ENCODE results near the gene ARID2. TPM values are rescaled to one million over a fixed set of nuclear protein-coding genes. Genes with fewer than 3 reads are reported as not detected.

The ARID2 gene
- total and polyA plus RNA-seq, 2 of the 13 experiments (the other 11 are each of a cell fraction or from before 2014, with no cell fraction given) = 15.9 to 22.2 TPM

- TF ChIP-seq MYPOP (CRISPR knock-in tag; IDR thresholded peaks at IDR 0.05) = no peak
- no peak for TF ChIP-seq ZNF780A (CRISPR knock-in tag; IDR thresholded peaks at IDR 0.05)
- no peak for TF ChIP-seq ZNF556 (CRISPR knock-in tag; IDR thresholded peaks at IDR 0.05; ENCODE audit: borderline replicate concordance)
- no peak for TF ChIP-seq ZBTB1 (CRISPR knock-in tag; IDR thresholded peaks at IDR 0.05; ENCODE audit: borderline replicate concordance)
- TF ChIP-seq SIN3B (IDR thresholded peaks at IDR 0.05; ENCODE audit: low read length) = no peak
- no peak for TF ChIP-seq SRSF1 (optimal IDR thresholded peaks at IDR 0.05; ENCODE audit: low read depth, low read length)
- no peak for TF ChIP-seq ZNF326 (CRISPR knock-in tag; IDR thresholded peaks at IDR 0.05; ENCODE audit: borderline replicate concordance)
Measured at GRCh38 chr12:45907955-45908354, 178.4 kb downstream of the ARID2 start (continued).

GRCh38 chr12:45909041-45909713, 179.7 kb downstream of the ARID2 start:
- no TSS peak for BruUV-seq (replicated peaks)
- in situ Hi-C loops (cut with HindIII; ENCODE audit: extremely low pct_ligation_motif_present, low pct_unique_long_range_greater_than_20kb) = no loop called here
- Histone ChIP-seq H3K4me2 (ENCODE audit: low read depth, low read length) (no peak overlapping the region), H3K36me3 (replicated peaks in 1 of 2; ENCODE audit: control insufficient read depth in 1 of 2, insufficient read depth in 2 of 2, low read length in 2 of 2) (peaks cover 1 to 11% of the 10 kb centered on the region in 2 experiments; a peak in 3 of 5 replicates), H3K4me1 (ENCODE audit: insufficient read depth, low read length) (no peaks in the 10 kb centered on the region), H3K4me3 (replicated peaks in 1 of 3; ENCODE audit: insufficient read depth in 1 of 3, low read depth in 2 of 3, low read length in 3 of 3) (no peak overlapping the region), H3K9me3 (ENCODE audit: low read length) (no peaks in the 10 kb centered on the region), H3K9ac (ENCODE audit: insufficient read depth, low read depth, low read length) (no peak overlapping the region), H3K27ac (ENCODE audit: extremely low read length, insufficient read depth, low read length) (no peak overlapping the region), H2AFZ (ENCODE audit: low read length) (no peak overlapping the region), H3K79me2 (ENCODE audit: insufficient read depth, low read length) (no peaks in the 10 kb centered on the region), H3K27me3 (ENCODE audit: control insufficient read depth in 1 of 2, insufficient read depth in 2 of 2, low read length in 2 of 2) (no peaks in the 10 kb centered on the region), H4K20me1 (ENCODE audit: insufficient read depth, low read length) (no peaks in the 10 kb centered on the region)
- no peak for ATAC-seq
- intact Hi-C loops (cut with micrococcal nuclease; ENCODE audit: unreplicated experiment) = no loop called here
- CTCF ChIA-PET (ENCODE audit: low intra/inter-chr PET ratio, low total read pairs) = no interaction called here
- DNase-seq (ENCODE audit: low spot score) = no peak
- FAIRE-seq = no peak
- POLR2A ChIA-PET = no interaction called here
- WGBS (ENCODE audit: low lambda C conversion rate) = 86% methylated on average over 4 of the region's 4 CpGs
- TF ChIP-seq MLXIP (CRISPR knock-in tag; IDR thresholded peaks at IDR 0.05; ENCODE audit: borderline replicate concordance) (no peak), ZNF619 (CRISPR knock-in tag; IDR thresholded peaks at IDR 0.05) (no peak), ZNF567 (CRISPR knock-in tag; IDR thresholded peaks at IDR 0.05; ENCODE audit: borderline replicate concordance) (no peak), ZNF609 (CRISPR knock-in tag; IDR thresholded peaks at IDR 0.05; ENCODE audit: borderline replicate concordance) (no peak), ELF4 (CRISPR knock-in tag; IDR thresholded peaks at IDR 0.05; ENCODE audit: borderline replicate concordance) (no peak)

Measured in HepG2 (cell line).